ENCODE data around the gene CYP2B6.

Gene CYP2B6

DNA sequence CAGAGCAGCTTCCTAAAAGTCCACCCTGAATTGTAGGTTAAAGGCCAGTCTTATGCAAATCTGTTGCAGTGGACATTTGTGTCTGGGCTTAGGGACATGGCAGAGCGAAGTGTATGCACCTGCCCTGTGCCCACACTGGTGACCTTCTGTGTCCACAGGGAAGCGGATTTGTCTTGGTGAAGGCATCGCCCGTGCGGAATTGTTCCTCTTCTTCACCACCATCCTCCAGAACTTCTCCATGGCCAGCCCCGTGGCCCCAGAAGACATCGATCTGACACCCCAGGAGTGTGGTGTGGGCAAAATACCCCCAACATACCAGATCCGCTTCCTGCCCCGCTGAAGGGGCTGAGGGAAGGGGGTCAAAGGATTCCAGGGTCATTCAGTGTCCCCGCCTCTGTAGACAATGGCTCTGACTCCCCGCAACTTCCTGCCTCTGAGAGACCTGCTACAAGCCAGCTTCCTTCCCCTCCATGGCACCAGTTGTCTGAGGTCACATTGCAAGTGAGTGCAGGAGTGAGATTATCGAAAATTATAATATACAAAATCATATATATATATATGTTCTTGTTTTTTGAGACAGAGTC is 25.5 kb downstream of the CYP2B6 start:
- Histone ChIP-seq H3K9ac (ENCODE audit: low read depth, low read length) (no peak overlapping the region), H2AFZ (ENCODE audit: low read depth, low read length) (no peak overlapping the region), H3K36me3 (ENCODE audit: insufficient read depth, low read length) (no peaks in the 10 kb centered on the region), H3K4me2 (ENCODE audit: insufficient read depth, low read length) (no peak overlapping the region), H3K27me3 (ENCODE audit: insufficient read depth, low read length, poor library complexity) (peaks cover 11% of the 10 kb centered on the region), H3K4me3 (ENCODE audit: low read depth in 1 of 2, low read length in 2 of 2) (no peak overlapping the region), H4K20me1 (ENCODE audit: insufficient read depth, low read length) (no peaks in the 10 kb centered on the region), H3K79me2 (ENCODE audit: insufficient read depth, low read length) (no peaks in the 10 kb centered on the region), H3K9me3 (ENCODE audit: insufficient read depth, low read length, severe bottlenecking) (no peaks in the 10 kb centered on the region), H3K4me1 (ENCODE audit: insufficient read depth, low read length) (no peaks in the 10 kb centered on the region), H3K27ac (ENCODE audit: low read length) (no peak overlapping the region)
- DNase-seq (no peak), ATAC-seq (ENCODE audit: insufficient read depth, low read depth) (no peak)
- TF ChIP-seq EZH2 (IDR thresholded peaks at IDR 0.05; ENCODE audit: borderline replicate concordance, low read depth, low read length, severe bottlenecking), result no peak
- TF ChIP-seq, protein P1, sequence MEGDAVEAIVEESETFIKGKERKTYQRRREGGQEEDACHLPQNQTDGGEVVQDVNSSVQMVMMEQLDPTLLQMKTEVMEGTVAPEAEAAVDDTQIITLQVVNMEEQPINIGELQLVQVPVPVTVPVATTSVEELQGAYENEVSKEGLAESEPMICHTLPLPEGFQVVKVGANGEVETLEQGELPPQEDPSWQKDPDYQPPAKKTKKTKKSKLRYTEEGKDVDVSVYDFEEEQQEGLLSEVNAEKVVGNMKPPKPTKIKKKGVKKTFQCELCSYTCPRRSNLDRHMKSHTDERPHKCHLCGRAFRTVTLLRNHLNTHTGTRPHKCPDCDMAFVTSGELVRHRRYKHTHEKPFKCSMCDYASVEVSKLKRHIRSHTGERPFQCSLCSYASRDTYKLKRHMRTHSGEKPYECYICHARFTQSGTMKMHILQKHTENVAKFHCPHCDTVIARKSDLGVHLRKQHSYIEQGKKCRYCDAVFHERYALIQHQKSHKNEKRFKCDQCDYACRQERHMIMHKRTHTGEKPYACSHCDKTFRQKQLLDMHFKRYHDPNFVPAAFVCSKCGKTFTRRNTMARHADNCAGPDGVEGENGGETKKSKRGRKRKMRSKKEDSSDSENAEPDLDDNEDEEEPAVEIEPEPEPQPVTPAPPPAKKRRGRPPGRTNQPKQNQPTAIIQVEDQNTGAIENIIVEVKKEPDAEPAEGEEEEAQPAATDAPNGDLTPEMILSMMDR (IDR thresholded peaks at IDR 0.05; ENCODE audit: borderline replicate concordance, extremely low read depth, low read length, poor library complexity, severe bottlenecking), result no peak

DNA sequence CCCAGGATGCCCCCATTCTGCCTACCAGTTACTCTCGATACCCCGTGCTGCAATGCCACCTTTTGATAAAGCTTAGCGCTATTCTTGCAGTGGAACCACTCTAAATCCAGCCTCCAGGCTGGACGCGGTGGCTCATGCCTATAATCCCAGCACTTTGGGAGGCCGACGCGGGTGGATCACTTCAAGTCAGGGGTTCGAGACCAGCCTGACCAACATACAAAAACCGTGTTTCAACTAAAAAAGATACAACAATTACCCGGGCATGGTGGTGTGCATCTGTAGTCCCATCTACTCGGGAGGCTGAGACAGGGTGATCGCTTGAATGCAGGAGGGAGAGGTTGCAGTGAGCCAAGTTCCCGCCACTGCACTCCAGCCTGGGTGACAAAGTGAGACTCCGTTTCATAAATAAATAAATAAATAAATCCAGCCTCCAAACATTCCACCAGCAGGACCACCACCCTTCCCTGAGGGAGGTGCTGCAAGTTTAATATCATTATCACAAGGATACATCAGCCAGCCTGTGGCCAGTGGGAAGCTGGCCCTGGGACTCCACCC is 27.7 kb downstream of the CYP2B6 start:
- H2AFZ ChIP-seq (ENCODE audit: low read depth, low read length), result no peak overlapping the region
- H3K9me3 ChIP-seq (ENCODE audit: insufficient read depth, low read length, severe bottlenecking), result no peaks in the 10 kb centered on the region
- H3K4me3 ChIP-seq (ENCODE audit: low read depth in 1 of 2, low read length in 2 of 2), result no peak overlapping the region
- DNase-seq (no peak), ATAC-seq (ENCODE audit: insufficient read depth, low read depth) (no peak)
- peaks cover 8% of the 10 kb centered on the region for H3K27me3 ChIP-seq (ENCODE audit: insufficient read depth, low read length, poor library complexity)
- H3K9ac ChIP-seq (ENCODE audit: low read depth, low read length), result no peak overlapping the region
- H4K20me1 ChIP-seq (ENCODE audit: insufficient read depth, low read length), result no peaks in the 10 kb centered on the region
- H3K36me3 ChIP-seq (ENCODE audit: insufficient read depth, low read length), result no peaks in the 10 kb centered on the region
- H3K4me1 ChIP-seq (ENCODE audit: insufficient read depth, low read length), result no peaks in the 10 kb centered on the region
- no peaks in the 10 kb centered on the region for H3K79me2 ChIP-seq (ENCODE audit: insufficient read depth, low read length)
- no peak overlapping the region for H3K4me2 ChIP-seq (ENCODE audit: insufficient read depth, low read length)
- no peak overlapping the region for H3K27ac ChIP-seq (ENCODE audit: low read length)
- TF ChIP-seq, protein P1 (IDR thresholded peaks at IDR 0.05; ENCODE audit: borderline replicate concordance, extremely low read depth, low read length, poor library complexity, severe bottlenecking), result no peak
- no peak for TF ChIP-seq EZH2 (IDR thresholded peaks at IDR 0.05; ENCODE audit: borderline replicate concordance, low read depth, low read length, severe bottlenecking)

DNA sequence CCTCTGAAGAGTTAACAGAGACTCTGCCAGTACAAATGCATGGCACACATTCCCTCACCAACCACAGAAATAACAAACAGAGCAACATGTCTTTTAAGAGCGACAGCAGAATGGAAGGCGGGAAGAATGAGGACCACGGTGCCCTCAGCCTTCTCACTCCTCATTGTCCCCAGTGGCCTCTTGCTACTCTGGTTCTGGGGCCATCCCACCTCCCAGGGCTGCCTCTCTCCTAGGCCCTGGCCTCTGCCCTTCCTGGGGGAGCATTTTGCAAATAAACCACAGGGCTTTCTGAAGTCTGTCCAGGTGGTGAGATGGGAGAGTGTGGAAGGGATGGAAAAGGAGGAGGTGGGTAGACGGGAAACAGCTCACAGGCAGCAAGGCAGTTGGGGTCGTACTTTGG is 28.3 kb downstream of the CYP2B6 start:
- Histone ChIP-seq H3K4me3 (ENCODE audit: low read depth in 1 of 2, low read length in 2 of 2) (no peak overlapping the region), H3K9ac (ENCODE audit: low read depth, low read length) (no peak overlapping the region), H3K4me1 (ENCODE audit: insufficient read depth, low read length) (no peaks in the 10 kb centered on the region), H3K27ac (ENCODE audit: low read length) (no peak overlapping the region), H4K20me1 (ENCODE audit: insufficient read depth, low read length) (no peaks in the 10 kb centered on the region), H2AFZ (ENCODE audit: low read depth, low read length) (no peak overlapping the region), H3K4me2 (ENCODE audit: insufficient read depth, low read length) (no peak overlapping the region), H3K79me2 (ENCODE audit: insufficient read depth, low read length) (no peaks in the 10 kb centered on the region), H3K9me3 (ENCODE audit: insufficient read depth, low read length, severe bottlenecking) (no peaks in the 10 kb centered on the region), H3K36me3 (ENCODE audit: insufficient read depth, low read length) (no peaks in the 10 kb centered on the region), H3K27me3 (ENCODE audit: insufficient read depth, low read length, poor library complexity) (peaks cover 8% of the 10 kb centered on the region)
- no peak for ATAC-seq (ENCODE audit: insufficient read depth, low read depth)
- TF ChIP-seq, protein P1 (IDR thresholded peaks at IDR 0.05; ENCODE audit: borderline replicate concordance, extremely low read depth, low read length, poor library complexity, severe bottlenecking), result no peak
- DNase-seq, result no peak
